Fibroblast of upper back skin (primary cell): ENCODE measurements around the gene LEP.
"Not testable (repeated sequence)": the region's sequence is repeated elsewhere in the genome, so short reads cannot be mapped to it uniquely, and the experiment has no call there.

Source experiments
- DNase-seq: peaks from one replicate; pipeline ENCODE4 v3.0.0-alpha.2; 2013

Gene LEP

GRCh38 chr7:128211626-128212025 is 29.5 kb upstream of the LEP start:
- no peak for DNase-seq

- no peak for DNase-seq
These were observed 26.6 kb upstream of the LEP start for GRCh38 chr7:128214463-128214862.

- peak; percentile 88 for DNase-seq
These were observed 25.8 kb upstream of the LEP start for GRCh38 chr7:128215281-128215680.

GRCh38 chr7:128215739-128216138 is 25.3 kb upstream of the LEP start:
- DNase-seq, result peak; percentile 81

GRCh38 chr7:128217030-128217805 is 23.9 kb upstream of the LEP start:
- DNase-seq, result peak; percentile 70

- no peak for DNase-seq
These were observed 23.0 kb upstream of the LEP start for GRCh38 chr7:128217967-128218652.

- no peak for DNase-seq
These were observed 21.4 kb upstream of the LEP start for GRCh38 chr7:128219636-128220035.

- DNase-seq, result peak; percentile 66
These were observed 19.1 kb upstream of the LEP start for GRCh38 chr7:128221929-128222403.

GRCh38 chr7:128226132-128226980 is 14.7 kb upstream of the LEP start:
- DNase-seq, result no peak

GRCh38 chr7:128227271-128227670 is 13.8 kb upstream of the LEP start:
- no peak for DNase-seq

GRCh38 chr7:128231021-128231420 is 10.1 kb upstream of the LEP start:
- DNase-seq, result no peak

GRCh38 chr7:128231677-128232076 is 9.4 kb upstream of the LEP start:
- no peak for DNase-seq

- DNase-seq, result no peak
These were observed 7.6 kb upstream of the LEP start for GRCh38 chr7:128233471-128233870.

GRCh38 chr7:128234476-128235026 is 6.5 kb upstream of the LEP start:
- no peak for DNase-seq

GRCh38 chr7:128235471-128235870 is 5.6 kb upstream of the LEP start:
- no peak for DNase-seq

- DNase-seq, result peak; percentile 51
These were observed 4.0 kb upstream of the LEP start for GRCh38 chr7:128236924-128237586.

GRCh38 chr7:128239146-128239545 is 1.9 kb upstream of the LEP start:
- not testable (repeated sequence) for DNase-seq

GRCh38 chr7:128242661-128243060 is 1.6 kb downstream of the LEP start:
- DNase-seq, result no peak

- no peak for DNase-seq
These were observed 2.2 kb downstream of the LEP start for GRCh38 chr7:128243273-128243672.

- no peak for DNase-seq
These were observed 3.8 kb downstream of the LEP start for GRCh38 chr7:128244861-128245260.

- DNase-seq, result no peak
These were observed 6.0 kb downstream of the LEP start for GRCh38 chr7:128247108-128247507.

- no peak for DNase-seq
These were observed 6.6 kb downstream of the LEP start for GRCh38 chr7:128247640-128248194.
